ENCODE results near the gene DDR2.

DDR2 gene

GRCh38 chr1:162629651-162630050 is 2.6 kb upstream of the DDR2 start:
- H3K4me2 ChIP-seq: no peak overlapping the region
- H3K4me3 ChIP-seq (IDR thresholded peaks at IDR 0.05; ENCODE audit: insufficient read depth, low read depth, low read length): no peak overlapping the region
- no peak overlapping the region for H2AFZ ChIP-seq (ENCODE audit: low read depth)
- TF ChIP-seq, protein P1, sequence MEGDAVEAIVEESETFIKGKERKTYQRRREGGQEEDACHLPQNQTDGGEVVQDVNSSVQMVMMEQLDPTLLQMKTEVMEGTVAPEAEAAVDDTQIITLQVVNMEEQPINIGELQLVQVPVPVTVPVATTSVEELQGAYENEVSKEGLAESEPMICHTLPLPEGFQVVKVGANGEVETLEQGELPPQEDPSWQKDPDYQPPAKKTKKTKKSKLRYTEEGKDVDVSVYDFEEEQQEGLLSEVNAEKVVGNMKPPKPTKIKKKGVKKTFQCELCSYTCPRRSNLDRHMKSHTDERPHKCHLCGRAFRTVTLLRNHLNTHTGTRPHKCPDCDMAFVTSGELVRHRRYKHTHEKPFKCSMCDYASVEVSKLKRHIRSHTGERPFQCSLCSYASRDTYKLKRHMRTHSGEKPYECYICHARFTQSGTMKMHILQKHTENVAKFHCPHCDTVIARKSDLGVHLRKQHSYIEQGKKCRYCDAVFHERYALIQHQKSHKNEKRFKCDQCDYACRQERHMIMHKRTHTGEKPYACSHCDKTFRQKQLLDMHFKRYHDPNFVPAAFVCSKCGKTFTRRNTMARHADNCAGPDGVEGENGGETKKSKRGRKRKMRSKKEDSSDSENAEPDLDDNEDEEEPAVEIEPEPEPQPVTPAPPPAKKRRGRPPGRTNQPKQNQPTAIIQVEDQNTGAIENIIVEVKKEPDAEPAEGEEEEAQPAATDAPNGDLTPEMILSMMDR (conservative IDR thresholded peaks at IDR 0.05; ENCODE audit: low read depth, low read length): no peak
- H3K9ac ChIP-seq: no peak overlapping the region
- no peaks in the 10 kb centered on the region for H3K27me3 ChIP-seq (ENCODE audit: insufficient read depth, low read depth)
- peaks cover 80% of the 10 kb centered on the region for H3K4me1 ChIP-seq (ENCODE audit: low read depth, poor library complexity, severe bottlenecking)
- no peaks in the 10 kb centered on the region for H4K20me1 ChIP-seq (ENCODE audit: insufficient read depth)
- no peaks in the 10 kb centered on the region for H3K36me3 ChIP-seq (ENCODE audit: insufficient read depth)
- H3K79me2 ChIP-seq (ENCODE audit: insufficient read depth, low read depth): no peaks in the 10 kb centered on the region
- H3K27ac ChIP-seq: peak overlapping the region; percentile 40; the same call in 1 of the 2 replicates

- Histone ChIP-seq H3K4me3 (IDR thresholded peaks at IDR 0.05; ENCODE audit: insufficient read depth, low read depth, low read length) (no peak overlapping the region), H2AFZ (ENCODE audit: low read depth) (no peak overlapping the region)
Observed at GRCh38 chr1:162631546-162632191, 595 bp upstream of the DDR2 start.

GRCh38 chr1:162632698-162633080 is 425 bp downstream of the DDR2 start:
- peak overlapping the region; percentile 36; the same call in 1 of the 2 replicates for H3K27ac ChIP-seq
- no peak overlapping the region for H3K4me3 ChIP-seq (IDR thresholded peaks at IDR 0.05; ENCODE audit: insufficient read depth, low read depth, low read length)
- H4K20me1 ChIP-seq (ENCODE audit: insufficient read depth): no peaks in the 10 kb centered on the region
- peak overlapping the region; percentile 15; the same call in 1 of the 2 replicates for H2AFZ ChIP-seq (ENCODE audit: low read depth)
- no peak overlapping the region for H3K9ac ChIP-seq
- peaks cover 55% of the 10 kb centered on the region for H3K4me1 ChIP-seq (ENCODE audit: low read depth, poor library complexity, severe bottlenecking)
- H3K79me2 ChIP-seq (ENCODE audit: insufficient read depth, low read depth): no peaks in the 10 kb centered on the region
- H3K27me3 ChIP-seq (ENCODE audit: insufficient read depth, low read depth): no peaks in the 10 kb centered on the region
- peak overlapping the region; percentile 28; the same call in 1 of the 2 replicates for H3K4me2 ChIP-seq
- H3K36me3 ChIP-seq (ENCODE audit: insufficient read depth): no peaks in the 10 kb centered on the region
- TF ChIP-seq, protein P1 (conservative IDR thresholded peaks at IDR 0.05; ENCODE audit: low read depth, low read length): no peak

More at GRCh38 chr1:162631546-162632191, 595 bp upstream of the DDR2 start:
- H3K9ac ChIP-seq: no peak overlapping the region
- no peaks in the 10 kb centered on the region for H3K36me3 ChIP-seq (ENCODE audit: insufficient read depth)
- H3K27ac ChIP-seq: peak overlapping the region; percentile 40; the same call in 1 of the 2 replicates
- H3K4me1 ChIP-seq (ENCODE audit: low read depth, poor library complexity, severe bottlenecking): peaks cover 65% of the 10 kb centered on the region
- TF ChIP-seq, protein P1 (conservative IDR thresholded peaks at IDR 0.05; ENCODE audit: low read depth, low read length): no peak
- no peaks in the 10 kb centered on the region for H4K20me1 ChIP-seq (ENCODE audit: insufficient read depth)
- H3K4me2 ChIP-seq: no peak overlapping the region
- no peaks in the 10 kb centered on the region for H3K79me2 ChIP-seq (ENCODE audit: insufficient read depth, low read depth)
- no peaks in the 10 kb centered on the region for H3K27me3 ChIP-seq (ENCODE audit: insufficient read depth, low read depth)

DNA sequence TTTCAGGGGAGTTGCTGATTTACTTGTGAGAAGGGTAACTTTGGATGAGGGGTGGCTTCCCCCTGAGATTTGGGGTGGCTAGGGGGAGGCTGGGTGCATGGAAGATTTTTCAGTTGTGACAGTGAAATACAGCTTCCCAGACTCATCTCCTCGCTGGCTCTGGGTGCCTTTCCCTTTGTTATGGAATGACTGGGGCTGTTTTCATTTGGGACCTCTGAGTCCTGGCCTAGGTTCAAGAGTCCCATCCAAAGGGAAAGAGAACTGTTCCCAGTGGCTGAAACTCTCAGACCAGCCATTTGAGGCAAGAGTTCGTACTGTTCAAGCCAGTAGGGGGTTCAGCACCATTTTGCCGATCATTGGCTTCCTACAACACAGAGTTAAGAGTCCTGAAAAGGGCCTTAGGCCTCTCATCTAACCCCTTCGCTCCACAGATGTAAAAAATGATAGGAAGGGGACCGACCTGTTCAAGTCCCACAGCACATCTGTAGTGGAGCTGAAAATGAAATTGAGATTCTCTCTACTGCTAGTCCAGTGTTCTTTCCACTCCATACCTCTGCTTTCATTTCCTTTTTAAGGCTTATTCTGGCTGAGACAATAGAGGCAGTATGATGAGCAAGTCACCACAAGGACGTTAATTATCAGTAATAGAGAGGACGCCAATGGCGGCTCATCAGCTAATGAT is 958 bp downstream of the DDR2 start:
- Histone ChIP-seq H3K4me2 (peak overlapping the region; percentile 28), H3K4me3 (IDR thresholded peaks at IDR 0.05; ENCODE audit: insufficient read depth, low read depth, low read length) (no peak overlapping the region), H3K4me1 (ENCODE audit: low read depth, poor library complexity, severe bottlenecking) (peaks cover 50% of the 10 kb centered on the region), H3K9ac (no peak overlapping the region), H3K27me3 (ENCODE audit: insufficient read depth, low read depth) (no peaks in the 10 kb centered on the region), H2AFZ (ENCODE audit: low read depth) (peak overlapping the region; percentile 15; the same call in 1 of the 2 replicates), H3K27ac (peak overlapping the region; percentile 36), H4K20me1 (ENCODE audit: insufficient read depth) (no peaks in the 10 kb centered on the region), H3K79me2 (ENCODE audit: insufficient read depth, low read depth) (no peaks in the 10 kb centered on the region), H3K36me3 (ENCODE audit: insufficient read depth) (no peaks in the 10 kb centered on the region)
- TF ChIP-seq, protein P1 (conservative IDR thresholded peaks at IDR 0.05; ENCODE audit: low read depth, low read length): no peak

All from KMS-11 (cell line).